NCI-H128 (cell line): ENCODE results near the gene CCR4.
A peak's percentile ranks its signal among the peaks of the same experiment; 100 is the strongest.
"Not testable (repeated sequence)": the region's sequence is repeated elsewhere in the genome, so short reads cannot be mapped to it uniquely, and the experiment has no call there.

Experiments used
- DNase-seq: peaks from one replicate; lab custom pipeline; 2025; ENCODE audit not compliant: unreplicated experiment; lab: John Stamatoyannopoulos, UW

The CCR4 gene

DNA sequence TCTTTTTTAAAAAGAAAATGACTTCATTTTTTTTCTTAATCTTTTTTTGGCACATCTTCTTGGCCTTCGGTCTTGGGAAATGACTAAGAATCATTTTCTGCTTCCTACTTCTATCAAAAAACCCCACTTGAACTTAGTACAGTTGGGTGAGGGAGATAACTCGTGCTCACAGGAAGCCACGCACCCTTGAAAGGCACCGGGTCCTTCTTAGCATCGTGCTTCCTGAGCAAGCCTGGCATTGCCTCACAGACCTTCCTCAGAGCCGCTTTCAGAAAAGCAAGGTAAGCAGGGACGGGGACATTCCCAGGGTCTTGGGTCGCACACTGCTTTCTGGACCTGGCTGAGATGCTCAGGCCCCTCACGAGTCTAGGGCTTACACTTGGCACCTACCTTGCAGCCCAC, at the start of gene CCR4:
TSS of gene CCR4 (plus strand) at position 235 of the 402 bp plus-strand sequence. CDS start 1,779 bp downstream, outside the sequence.
- no peak for DNase-seq

DNA sequence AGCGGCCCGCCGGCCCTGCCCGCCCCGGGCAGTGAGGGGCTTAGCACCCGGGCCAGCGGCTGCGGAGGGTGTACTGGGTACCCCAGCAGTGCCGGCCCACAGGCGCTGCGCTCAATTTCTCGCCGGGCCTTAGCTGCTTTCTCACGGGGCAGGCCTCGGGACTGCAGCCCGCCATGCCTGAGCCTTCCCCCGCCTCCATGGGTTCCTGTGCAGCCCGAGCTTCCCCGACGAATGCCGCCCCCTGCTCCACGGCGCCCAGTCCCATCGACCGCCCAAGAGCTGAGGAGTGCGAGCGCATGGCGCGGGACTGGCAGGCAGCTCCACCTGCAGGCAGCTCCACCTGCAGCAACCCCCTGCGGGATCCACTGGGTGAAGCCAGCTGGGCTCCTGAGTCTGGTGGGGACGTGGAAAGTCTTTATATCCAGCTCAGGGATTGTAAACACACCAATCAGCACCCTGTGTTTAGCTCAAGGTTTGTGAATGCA, 48.5 kb upstream of the CCR4 start:
- DNase-seq: not testable (repeated sequence)

DNA sequence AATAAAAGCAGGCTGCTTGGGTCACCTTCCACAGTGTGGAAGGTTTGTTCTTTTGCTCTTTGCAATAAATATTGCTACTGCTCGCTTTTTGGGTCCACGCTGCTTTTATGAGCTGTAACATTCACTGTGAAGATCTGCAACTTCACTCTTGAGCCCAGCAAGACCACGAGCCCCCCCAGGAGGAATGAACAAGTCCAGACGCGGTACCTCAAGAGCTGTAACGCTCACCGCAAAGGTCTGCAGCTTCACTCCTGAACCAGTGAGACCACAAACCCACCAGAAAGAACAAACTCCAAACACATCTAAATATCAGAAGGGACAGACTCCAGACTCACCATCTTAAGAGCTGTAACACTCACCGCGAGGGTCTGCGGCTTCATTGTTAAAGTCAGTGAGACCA, 47.5 kb upstream of the CCR4 start:
- no peak for DNase-seq

DNA sequence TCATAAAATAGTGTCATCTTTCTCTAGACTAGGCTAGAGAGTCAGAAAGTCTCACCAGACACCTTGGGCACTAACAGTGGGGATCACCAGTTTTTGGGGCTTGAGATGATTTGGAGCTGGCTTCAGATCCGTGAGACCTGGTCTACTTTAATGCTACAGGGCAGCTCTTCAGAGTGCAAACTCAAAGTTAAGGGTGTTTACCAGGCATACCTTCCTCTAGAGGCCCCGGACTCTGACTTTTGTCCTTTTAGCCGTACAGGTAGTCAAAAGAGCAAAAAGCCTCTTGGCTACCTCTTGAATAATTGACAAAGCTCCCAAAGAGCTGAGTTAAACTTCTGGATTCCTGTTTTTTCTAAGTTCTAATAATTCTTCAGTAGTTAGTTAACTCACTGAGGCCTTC, 41.4 kb upstream of the CCR4 start:
- DNase-seq: no peak

DNA sequence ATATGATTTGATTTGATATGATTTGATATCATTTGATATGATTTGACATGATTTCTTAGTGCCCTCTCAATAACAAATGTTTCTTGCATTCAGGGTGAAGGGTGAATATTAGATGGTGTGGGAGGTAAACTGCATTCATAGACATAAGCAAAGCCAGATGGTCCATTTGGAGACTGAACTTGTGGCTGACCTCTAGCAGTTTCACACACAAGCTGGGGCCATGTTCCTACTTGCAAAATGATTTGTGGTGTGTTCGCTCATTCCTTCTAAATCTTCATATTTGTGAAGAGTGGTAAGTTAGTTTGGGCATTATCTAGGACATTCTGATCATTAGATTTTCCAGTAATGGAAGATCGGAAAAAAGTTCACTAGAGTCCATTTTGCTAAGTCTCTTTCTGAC, 40.5 kb upstream of the CCR4 start:
- DNase-seq: no peak

DNA sequence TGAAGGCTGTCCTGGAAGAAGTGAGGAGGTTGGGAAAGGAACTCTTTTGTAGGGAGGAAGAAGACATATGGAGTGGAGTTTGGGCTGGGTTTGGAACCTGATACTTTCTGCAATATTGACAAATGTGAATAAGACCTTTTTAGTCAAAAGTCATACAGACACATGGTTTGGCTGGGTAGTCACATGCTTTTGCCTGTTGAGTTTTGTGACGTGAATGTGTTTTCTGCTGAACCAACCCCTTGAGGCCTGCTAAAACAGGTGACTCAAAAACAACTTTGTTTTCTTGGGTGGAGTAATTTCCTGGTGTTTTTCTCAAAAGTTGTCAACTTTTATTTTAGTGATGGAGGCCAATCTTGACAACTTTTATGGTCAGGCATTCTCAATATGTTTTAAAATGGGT, 39.4 kb upstream of the CCR4 start:
- DNase-seq: no peak

DNA sequence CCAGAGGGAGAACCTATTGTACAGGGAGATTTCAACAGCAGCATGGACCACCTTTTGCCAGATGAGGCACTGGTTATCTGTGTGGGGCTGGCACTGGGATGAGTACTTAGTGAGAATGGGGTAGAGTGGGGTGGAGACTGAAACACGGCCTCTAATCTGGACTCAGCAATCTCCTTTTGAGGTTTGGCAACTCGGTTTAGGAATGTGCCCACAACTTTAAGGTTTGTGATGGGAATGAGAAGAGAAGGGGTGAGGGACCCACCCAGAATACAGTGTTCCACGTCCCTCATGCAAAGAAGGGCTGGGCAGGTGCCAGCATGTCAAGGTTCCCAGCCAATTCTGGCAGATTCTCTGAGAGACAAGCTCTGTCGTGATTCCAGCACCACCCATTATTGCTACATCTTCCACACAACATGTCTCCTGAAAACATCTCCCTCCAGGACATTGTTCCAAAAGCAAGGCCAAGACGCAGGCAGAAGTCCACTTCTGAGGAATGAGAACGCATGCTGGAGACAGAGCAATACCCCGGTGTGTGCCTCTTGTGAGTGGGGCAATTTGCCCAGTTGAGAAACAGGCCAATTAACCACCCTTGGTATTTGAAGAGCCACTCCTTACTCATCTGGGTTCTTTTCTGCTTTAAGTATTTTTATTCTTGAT, 37.5 kb upstream of the CCR4 start:
- no peak for DNase-seq

DNA sequence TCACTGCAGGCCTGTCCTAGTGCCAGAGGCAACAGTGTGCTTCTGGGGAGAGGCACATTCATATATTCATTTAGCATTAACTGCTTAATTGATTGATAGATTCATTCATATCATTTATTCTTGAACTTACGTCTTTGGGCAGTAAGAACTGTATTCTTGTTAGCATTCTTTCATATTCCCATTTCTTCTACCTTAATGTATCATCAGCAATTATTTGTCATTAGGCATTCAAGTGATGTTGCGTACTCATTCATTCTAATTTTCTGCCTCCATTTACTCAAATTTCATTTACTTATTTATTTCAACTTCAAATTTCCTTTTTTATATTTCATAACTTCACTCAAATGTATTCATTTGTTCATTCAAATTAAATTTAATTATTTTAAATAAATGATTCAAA, 31.5 kb upstream of the CCR4 start:
- no peak for DNase-seq

DNA sequence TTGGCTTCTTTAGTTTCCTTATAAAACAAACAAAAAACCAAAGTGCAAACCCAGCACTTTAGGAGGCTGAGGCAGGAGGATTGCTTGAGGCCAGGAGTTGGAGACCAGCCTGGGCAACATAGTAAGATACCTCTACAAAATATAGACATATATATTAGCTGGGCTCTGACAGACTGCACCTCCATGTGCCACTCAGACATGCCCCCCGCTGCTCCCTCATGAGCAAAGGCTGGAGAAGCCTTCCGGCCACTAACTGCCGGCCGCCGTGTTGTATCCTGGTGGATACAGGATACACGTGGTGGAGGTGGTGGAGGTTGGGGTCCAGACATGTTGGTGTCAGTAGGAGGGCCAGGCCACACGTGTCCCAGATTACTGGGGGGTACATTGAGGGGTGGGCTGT, 29.4 kb upstream of the CCR4 start:
- DNase-seq: no peak

DNA sequence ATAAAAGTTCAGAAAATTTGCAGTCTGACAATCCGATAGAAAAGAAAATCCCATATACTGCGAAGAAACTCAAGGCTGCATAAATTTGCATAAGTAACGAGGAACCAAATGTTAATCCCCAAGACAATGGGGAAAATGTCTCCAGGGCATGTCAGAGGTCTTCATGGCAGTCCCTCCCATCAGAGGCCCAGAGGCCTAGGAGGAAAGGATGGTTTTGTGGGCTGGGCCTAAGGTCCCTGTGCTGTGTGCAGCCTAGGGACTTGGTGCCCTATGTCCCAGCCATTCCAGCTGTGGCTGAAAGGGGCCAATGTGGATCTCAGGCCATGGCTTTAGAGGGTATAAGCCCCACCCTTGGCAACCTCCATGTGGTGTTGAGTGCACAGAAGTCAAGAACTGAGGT, 21.3 kb upstream of the CCR4 start:
- no peak for DNase-seq

DNA sequence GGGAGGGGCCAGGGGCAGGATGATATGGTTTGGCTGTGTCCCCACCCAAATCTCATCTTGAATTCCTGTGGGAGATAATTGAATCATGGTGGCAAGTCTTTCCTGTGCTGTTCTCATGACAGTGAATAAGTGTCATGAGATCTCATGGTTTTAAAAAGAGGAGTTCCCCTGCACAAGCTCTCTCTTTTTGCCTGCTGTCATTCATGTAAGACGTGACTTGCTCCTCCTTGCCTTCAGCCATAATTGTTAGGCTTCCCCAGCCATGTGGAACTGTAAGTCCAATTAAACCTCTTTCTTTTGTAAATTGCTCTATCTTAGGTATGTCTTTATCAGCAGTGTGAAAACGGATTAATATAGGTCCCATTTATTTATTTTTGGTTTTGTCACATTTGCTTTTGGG, 20.2 kb upstream of the CCR4 start:
- DNase-seq: not testable (repeated sequence)

DNA sequence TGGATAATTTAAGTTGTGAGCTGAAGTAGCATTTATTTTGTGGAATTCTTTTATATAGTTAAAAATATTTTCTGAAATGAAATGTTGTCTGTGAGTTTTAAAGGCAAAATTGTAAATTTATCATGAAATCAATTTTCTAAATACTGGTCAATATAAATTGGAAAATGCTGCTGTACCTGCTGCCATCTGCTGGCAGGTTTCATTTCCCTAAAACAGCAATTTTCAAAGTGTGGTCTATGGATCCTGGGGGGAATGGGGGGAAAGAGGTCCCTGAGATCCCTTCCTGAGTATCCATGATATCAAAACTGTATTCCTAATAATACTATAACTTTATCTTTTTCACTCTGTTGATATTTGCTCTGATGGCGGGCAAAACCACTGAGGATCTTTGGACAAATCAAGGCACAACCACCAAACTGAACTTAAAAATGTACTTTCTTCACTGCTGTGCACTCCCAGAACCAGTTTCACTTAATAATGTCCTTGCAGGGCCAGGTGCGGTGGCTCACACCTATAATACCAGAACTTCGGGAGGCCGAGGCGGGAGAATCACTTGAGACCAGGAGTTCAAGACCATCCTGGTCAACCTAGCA, 17.2 kb upstream of the CCR4 start:
- DNase-seq: no peak

DNA sequence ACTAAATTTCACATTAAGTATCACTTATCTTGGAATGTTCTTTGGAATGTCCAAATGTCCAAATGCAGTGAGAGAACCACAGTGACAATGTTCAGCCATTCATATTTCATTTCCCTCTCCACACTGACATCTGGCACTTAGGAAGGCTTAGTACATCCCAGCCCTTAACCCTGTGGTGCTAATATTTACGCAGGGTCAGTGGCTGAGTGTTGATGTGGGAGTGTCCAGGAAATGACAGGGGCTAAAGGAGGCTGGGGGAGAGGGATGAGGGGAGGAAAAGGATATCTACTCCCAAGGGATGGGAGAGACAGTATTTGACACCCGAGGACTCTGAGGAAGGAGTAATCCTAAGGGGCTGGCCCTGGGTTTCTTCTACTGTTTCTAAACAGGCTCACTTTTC, 14.1 kb upstream of the CCR4 start:
- no peak for DNase-seq

DNA sequence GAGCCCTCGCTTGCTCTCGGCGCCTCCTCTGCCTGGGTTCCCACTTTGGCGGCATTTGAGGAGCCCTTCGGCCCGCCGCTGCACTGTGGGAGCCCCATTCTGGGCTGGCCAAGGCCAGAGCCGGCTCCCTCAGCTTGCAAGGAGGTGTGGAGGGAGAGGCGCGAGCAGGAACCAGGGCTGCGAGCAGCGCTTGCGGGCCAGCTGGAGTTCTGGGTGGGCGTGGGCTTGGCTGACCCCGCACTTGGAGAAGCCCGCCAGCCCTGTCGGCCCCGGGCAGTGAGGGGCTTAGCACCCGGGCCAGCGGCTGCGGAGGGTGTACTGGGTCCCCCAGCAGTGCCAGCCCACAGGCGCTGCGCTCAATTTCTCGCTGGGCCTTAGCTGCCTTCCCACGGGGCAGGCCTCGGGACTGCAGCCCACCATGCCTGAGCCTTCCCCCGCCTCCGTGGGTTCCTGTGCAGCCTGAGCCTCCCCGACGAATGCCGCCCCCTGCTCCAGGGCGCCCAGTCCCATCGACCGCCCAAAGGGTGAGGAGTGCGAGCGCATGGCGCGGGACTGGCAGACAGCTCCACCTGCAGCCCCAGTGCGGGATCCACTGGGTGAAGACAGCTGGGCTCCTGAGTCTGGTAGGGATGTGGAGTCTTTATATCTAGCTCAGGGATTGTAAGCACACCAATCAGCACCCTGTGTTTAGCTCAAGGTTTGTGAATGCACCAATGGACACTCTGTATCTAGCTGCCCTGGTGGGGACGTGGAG, 11.7 kb upstream of the CCR4 start:
- DNase-seq: not testable (repeated sequence)

DNA sequence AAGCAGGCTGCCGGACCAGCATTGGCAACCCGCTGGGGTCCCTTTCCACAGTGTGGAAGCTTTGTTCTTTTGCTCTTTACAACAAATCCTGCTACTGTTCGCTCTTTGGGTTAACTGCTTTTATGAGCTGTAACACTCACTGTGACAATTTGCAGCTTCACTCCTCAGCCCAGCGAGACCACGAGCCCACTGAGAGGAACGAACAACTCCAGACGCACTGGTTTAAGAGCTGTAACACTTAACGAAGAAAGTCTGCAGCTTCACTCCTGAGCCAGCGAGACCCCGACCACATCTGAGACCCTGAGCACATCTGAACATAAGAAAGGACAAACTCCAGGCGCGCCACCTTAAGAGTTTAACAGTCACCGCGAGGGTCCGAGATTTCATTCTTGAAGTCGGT, 10.7 kb upstream of the CCR4 start:
- DNase-seq: no peak

DNA sequence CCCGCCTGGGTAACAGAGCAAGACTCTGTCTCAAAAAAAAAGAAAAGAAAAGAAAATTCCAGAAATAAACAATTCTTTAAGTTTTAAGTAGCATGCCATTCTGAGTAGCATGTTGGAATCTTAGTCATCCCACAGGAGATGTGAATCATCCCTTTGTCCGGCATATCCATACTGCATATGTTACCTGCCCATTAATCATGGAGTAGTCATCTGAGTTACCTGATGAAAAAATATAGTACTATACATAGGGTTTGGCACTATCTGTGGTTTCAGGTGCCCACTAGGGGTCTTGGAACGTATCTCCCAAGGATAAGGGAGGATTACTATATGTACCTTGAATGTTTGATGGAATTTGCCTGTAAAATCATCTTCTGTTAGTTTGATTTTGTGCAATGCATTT, 6.3 kb upstream of the CCR4 start:
- no peak for DNase-seq

DNA sequence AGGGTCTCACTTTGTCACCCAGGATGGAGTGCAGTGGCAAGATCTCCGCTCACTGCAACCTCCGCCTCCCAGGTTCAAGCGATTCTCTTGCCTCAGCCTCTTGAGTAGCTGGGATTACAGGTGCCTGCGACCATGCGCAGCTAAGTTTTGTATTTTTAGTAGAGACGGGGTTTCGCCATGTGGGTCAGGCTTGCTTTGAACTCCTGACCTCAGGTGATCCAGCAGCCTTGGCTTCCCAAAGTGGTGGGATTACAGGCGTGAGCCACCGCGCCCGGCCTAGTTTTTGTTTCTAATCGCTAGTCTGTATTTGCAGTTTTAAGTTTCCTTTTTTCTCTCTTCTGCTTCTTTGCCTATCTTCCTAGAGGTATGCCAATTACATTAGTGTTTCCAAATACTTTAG, 5.8 kb upstream of the CCR4 start:
- DNase-seq: not testable (repeated sequence)

DNA sequence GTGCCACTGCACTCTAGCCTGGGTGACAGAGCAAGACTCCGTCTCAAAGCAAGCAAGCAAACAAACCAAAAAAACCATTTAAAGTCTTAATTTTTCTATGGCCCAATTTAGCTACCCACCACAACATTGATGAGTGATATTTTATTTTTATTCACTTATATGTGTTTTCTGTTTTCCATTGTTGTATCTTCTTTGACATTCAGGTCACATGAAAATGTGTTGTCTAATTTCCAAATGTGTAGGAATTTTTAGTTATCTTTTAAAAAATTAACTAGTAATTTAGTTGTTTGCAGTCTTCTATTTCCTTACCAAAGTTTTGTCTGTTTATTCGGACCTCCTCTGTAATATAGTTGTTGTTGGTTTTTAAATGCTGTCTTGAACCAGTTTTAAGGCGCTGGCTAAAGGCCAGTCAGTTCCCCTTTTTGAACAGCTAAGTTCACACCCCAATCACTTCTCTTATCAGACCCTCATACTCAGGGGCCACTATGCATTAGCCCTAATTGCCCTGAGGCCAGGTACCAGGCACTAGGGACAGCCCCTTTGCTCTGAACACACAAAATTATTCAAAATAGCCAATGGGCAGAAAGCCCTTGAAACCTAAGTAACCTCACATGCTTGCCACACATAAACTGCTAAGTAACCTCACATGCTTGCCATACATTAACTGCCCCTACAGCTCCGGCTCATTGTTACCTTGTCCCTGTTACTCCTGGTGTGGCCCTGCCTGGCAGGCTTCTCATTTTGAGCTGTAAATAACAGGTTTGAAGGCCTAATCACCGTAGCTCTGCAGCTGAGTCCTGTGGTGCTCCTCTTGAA, 4.3 kb upstream of the CCR4 start:
- no peak for DNase-seq

DNA sequence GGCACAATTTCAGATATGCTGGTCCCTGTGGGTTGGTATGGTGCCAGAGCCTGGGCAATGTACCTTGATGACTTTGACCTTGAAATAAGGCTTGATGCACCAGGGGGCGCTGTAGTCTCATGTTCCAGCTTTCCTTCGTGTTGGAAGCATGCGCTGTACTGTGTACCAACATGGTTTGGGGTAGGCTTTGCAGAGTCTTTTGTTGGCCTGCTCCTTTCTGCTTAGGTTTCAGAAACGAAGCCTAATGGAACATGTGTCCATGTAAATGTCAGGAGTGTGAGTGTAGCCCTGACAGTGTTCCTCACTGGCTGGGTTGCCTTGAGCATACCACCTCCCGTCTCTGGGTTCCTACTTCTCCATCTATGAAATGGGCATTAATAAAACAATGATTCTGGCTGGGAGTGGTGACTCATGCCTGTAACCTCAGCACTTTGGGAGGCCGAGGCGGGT, 3.6 kb upstream of the CCR4 start:
- DNase-seq: peak; percentile 49

DNA sequence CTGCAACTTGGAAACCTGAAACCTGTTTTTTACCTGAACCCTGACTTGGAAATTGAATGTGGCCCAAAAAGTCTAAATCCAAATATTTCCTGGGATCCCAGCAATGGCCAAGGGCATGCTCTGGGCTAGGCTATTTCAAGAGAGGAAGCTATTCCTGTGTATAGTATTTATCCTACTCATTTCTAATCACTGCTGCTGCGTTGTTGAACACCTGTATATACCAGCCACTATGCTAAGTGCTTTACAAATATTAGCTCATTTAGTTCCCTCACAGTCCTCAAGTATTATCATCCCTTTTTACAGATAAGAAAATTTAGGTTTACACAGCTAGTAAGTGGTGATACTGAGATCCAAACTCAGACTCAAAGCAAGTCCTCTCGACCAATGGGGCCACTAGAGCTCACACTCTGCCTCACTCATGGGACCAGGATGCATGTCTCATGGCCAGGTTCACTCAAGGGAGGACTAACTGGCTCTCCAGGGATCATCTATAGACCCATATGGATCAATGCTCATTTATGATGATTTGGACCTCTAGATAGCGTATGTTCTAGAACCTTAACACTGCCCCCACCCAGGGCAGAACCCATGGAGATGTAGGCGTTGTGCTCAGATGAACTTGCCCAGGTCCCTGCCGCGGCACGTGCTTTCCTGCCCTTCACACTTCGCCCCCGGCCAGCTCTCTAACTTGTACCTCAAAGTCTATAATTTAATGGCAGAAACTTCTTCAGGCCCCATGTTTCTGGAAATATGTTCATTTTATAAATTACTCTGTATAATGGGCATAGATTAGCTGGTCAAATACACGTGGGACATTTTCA, 2.6 kb upstream of the CCR4 start:
- no peak for DNase-seq
